IPS-18c (cell line): ENCODE data around the gene C1orf141.

Experiments used
- H3K4me3 ChIP-seq: 2 replicates; pipeline ENCODE4 v1.7.0; 2013; ENCODE audit warnings: low read depth, mild to moderate bottlenecking, low read length, moderate library complexity; ENCODE audit not compliant: insufficient read depth
- H3K9me3 ChIP-seq: one replicate; pipeline ENCODE4 v1.6.1; 2013; ENCODE audit warnings: mild to moderate bottlenecking, low read length, moderate library complexity; ENCODE audit not compliant: control insufficient read depth, insufficient read depth

Gene C1orf141

GRCh38 chr1:67134695-67135094 lies at the start of gene C1orf141:
TSS of gene C1orf141 (minus strand) at chr1:67134970. CDS start at chr1:67127240, 7,730 bp downstream.
- H3K9me3 ChIP-seq: no peaks in the 10 kb centered on the region
- peak within 1 kb of the TSS; percentile 32; the same call in 1 of the 2 replicates for H3K4me3 ChIP-seq

DNA sequence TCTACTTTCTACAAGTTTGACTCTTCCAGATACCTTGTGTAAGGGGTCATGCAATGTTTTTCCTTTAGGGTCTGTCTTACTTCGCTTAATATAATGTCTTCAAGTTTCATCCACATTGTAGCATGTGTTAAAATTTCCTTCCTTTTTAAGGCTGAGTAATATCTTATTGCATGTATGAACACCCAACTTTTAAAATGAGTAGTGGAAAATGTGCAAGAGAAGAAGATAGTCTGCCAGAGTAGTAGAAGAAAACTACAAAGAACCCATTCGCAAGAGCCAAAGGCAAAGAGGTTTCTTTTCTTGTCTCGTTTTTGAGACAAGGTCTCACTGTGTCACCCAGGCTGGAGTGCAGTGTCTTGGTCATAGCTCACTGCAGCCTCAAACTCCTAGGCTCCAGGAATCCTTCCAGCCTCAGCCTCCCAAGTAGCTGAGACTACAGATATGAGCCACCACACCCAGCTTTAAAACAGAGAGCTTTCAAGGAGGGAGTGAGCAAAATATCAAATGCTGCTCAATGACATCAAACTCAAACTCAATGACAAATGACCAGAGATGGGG lies 40.8 kb upstream of the C1orf141 start:
- Histone ChIP-seq H3K9me3 (no peaks in the 10 kb centered on the region), H3K4me3 (no peak overlapping the region)

GRCh38 chr1:67174716-67175284 lies 40.0 kb upstream of the C1orf141 start:
- Histone ChIP-seq H3K4me3 (no peak overlapping the region), H3K9me3 (no peaks in the 10 kb centered on the region)

DNA sequence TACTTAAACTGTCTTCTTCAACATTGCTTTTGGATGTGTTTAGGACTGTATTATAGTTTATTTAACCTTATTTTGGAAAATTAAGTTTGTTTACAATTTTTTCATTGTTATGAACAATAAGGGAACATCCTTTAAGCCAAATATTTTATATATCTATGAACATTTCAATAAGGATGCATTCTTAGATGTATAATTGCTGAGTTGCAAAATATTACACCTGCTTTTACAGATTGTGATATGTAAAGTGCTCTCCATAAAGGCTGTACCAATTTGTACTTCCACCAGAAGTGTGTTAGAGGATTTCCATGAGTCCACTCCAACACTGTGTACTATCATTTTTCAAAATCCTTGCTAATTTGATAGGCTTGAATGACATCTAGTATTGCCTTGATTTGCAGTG lies 39.2 kb upstream of the C1orf141 start:
- Histone ChIP-seq H3K4me3 (no peak overlapping the region), H3K9me3 (no peaks in the 10 kb centered on the region)

GRCh38 chr1:67171978-67172377 lies 37.2 kb upstream of the C1orf141 start:
- no peak overlapping the region for H3K4me3 ChIP-seq
- no peaks in the 10 kb centered on the region for H3K9me3 ChIP-seq

DNA sequence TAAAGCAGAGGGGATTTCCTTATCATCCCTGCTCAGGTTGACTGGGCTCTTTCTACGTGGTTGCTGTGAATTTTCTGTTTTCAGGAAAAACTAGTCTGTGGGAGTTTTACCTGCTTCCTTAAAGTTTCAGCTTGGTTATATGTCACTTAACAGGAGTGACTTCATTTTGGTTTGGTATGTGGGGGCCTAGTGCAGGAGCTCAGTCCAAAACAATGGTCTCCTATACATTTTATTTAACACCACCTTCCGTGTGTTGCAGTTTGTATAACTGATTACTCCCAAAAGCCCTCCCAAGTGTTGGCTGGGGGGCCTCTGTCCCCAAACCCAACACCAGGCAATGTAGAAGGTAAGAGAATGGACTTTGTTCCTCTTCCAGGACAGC lies 36.8 kb upstream of the C1orf141 start:
- no peak overlapping the region for H3K4me3 ChIP-seq

DNA sequence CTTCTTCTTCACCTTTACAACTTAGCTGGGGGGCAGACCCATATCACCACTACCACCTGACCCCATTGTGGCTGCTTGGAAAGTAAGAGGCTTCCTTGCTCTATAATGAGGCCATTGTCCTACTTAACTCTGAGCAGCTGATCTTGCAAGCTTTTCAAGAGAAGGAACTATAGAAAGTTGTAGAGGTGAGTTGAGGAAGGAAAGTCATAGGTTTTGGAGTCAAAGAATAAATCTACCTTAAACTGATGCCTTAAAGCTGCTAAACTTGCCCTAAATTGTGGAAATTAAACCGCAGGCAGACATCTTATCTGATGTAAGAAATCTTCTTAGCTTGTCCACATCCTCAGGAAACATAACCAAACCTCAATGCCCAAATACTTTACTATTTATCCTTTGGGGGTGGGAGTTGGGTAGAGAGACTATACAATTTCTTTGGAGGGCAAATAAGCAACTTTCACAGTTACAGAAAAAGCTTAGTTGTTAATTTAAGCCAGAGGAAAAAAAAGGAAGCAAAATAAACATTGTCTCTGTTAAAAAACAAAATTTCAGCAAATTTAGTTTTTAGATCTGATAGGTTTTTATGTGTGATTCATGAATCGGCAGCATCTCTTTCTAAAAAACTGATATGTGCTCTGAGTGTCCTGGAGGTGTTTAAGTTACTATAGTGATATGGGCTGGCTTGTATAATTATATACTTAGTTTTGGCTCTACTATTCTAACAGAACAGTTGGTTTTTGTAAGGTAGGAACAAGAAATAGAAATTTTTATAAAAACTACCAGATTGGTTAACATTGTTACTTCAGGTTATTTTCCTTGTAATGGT lies 36.2 kb upstream of the C1orf141 start:
- no peak overlapping the region for H3K4me3 ChIP-seq
- H3K9me3 ChIP-seq: no peaks in the 10 kb centered on the region

More for the DNA sequence above, 36.8 kb upstream of the C1orf141 start:
- no peaks in the 10 kb centered on the region for H3K9me3 ChIP-seq

GRCh38 chr1:67169932-67170331 lies 35.2 kb upstream of the C1orf141 start:
- no peak overlapping the region for H3K4me3 ChIP-seq

GRCh38 chr1:67169496-67169895 lies 34.7 kb upstream of the C1orf141 start:
- no peak overlapping the region for H3K4me3 ChIP-seq
- no peaks in the 10 kb centered on the region for H3K9me3 ChIP-seq

More at GRCh38 chr1:67169932-67170331, 35.2 kb upstream of the C1orf141 start:
- no peaks in the 10 kb centered on the region for H3K9me3 ChIP-seq

GRCh38 chr1:67166196-67166595 lies 31.4 kb upstream of the C1orf141 start, which contains the start of gene IL23R:
TSS of gene IL23R (plus strand) at chr1:67166454. CDS start at chr1:67168121, 1,667 bp downstream.
- H3K9me3 ChIP-seq: no peaks in the 10 kb centered on the region
- no peak within 1 kb of the TSS for H3K4me3 ChIP-seq

DNA sequence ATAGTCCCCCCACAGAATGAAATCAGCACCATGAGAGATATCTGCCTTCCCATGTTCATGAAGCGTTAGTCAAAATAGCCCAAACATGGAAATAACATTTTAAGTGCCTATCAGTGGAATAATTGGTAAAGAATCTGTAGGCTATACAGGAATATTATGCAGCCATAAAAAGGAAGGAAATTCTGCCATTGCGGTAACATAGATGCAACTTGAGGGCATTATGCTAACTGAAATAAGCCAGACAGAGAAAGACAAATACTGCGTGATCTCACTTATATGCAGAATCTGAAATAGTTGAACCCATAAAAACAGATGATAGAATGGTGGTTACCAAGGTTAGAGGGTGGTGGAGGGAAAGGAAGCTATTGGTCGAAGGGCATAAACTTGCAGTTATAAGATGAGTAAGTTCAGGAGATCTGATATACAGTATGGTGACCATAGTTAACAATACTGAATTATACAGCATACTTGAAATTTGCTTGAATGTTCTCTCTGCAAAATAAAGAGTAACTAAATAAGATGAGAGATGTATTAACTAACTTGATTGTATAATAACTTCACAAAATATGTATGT lies 30.8 kb upstream of the C1orf141 start:
- no peak overlapping the region for H3K4me3 ChIP-seq
- no peaks in the 10 kb centered on the region for H3K9me3 ChIP-seq

DNA sequence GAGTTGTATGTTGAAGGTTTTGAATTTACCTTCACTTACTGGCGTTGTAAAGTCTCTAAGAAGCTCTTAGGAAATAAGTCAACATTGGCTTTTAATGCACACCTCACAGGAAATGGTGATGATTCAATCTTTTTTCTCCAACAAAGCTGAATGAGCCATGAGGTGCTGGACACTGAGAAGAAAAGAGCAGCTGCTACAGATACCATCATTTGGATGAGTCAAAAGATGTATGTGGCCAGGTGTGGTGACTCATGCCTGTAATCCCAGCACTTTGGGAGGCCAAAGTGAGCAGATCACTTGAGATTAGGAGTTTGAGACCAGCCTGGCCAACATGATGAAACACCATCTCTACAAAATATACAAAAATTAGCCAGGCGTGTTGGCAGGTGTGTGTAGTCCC lies 28.2 kb upstream of the C1orf141 start:
- Histone ChIP-seq H3K9me3 (no peaks in the 10 kb centered on the region), H3K4me3 (no peak overlapping the region)

GRCh38 chr1:67159233-67159632 lies 24.5 kb upstream of the C1orf141 start:
- Histone ChIP-seq H3K9me3 (no peaks in the 10 kb centered on the region), H3K4me3 (no peak overlapping the region)

GRCh38 chr1:67158401-67158800 lies 23.6 kb upstream of the C1orf141 start:
- H3K9me3 ChIP-seq: no peaks in the 10 kb centered on the region
- no peak overlapping the region for H3K4me3 ChIP-seq

- H3K4me3 ChIP-seq: no peak overlapping the region
- H3K9me3 ChIP-seq: no peaks in the 10 kb centered on the region
Observed at GRCh38 chr1:67150931-67151330, 16.2 kb upstream of the C1orf141 start.

GRCh38 chr1:67149179-67149770 lies 14.5 kb upstream of the C1orf141 start:
- no peak overlapping the region for H3K4me3 ChIP-seq
- H3K9me3 ChIP-seq: no peaks in the 10 kb centered on the region

- Histone ChIP-seq H3K4me3 (no peak overlapping the region), H3K9me3 (no peaks in the 10 kb centered on the region)
Observed at GRCh38 chr1:67148516-67149178, 13.9 kb upstream of the C1orf141 start.
